HepG2 (cell line): ENCODE results near the gene EMC8. TPM values are rescaled to one million over a fixed set of nuclear protein-coding genes. Genes with fewer than 3 reads are reported as not detected.

Experiments
- ATAC-seq: fragments of 200-7000 bp; cut with Tn5 transposase; 3 replicates; pipeline ENCODE4 v1.9.1; 2020; ENCODE audit warnings: mild to moderate bottlenecking, moderate library complexity
- BruUV-seq: library from RNA; stranded (reverse); fragments of 400-500 nt; replicated peaks from 2 replicates; lab custom pipeline; 2021; lab: Mats Ljungman, UMichigan
- CTCF ChIA-PET: fragments of 300-600 bp; formaldehyde crosslinking; extraction: SDS; loops from one replicate; lab custom pipeline; 2021; ENCODE audit warnings: low total read pairs, inconsistent platforms, low intra/inter-chr PET ratio; lab: Yijun Ruan, JAX
- POLR2A ChIA-PET: fragments of 350-600 bp; sonication (Branson Sonifier 250); formaldehyde crosslinking; loops from one replicate; lab custom pipeline; 2020; ENCODE audit warnings: antibody characterized with exemption, inconsistent platforms; lab: Yijun Ruan, JAX
- DNase-seq: peaks from one replicate; pipeline ENCODE4 v3.0.0-alpha.2; 2015; ENCODE audit warnings: low spot score
- FAIRE-seq: peaks from 3 replicates; lab custom pipeline; 2011; peaks lifted over from hg19 to GRCh38; lab: Jason Lieb, UNC
- H2AFZ ChIP-seq: one replicate; pipeline ENCODE4 v1.6.1; 2011; ENCODE audit warnings: low read length, inconsistent platforms
- H3K27ac ChIP-seq: fragments of 300-600 bp; 3 replicates; pipeline ENCODE4 v1.8.0; 2011; ENCODE audit warnings: mixed run types, mild to moderate bottlenecking, mixed read lengths, low read length, inconsistent platforms; ENCODE audit not compliant: insufficient read depth; ENCODE audit errors: extremely low read length
- H3K27me3 ChIP-seq, 2 experiments: fragments of 200-600 bp in 1 of 2; 2 replicates in 1 of 2; 3 replicates in 1 of 2; pipeline versions ENCODE4 v1.6.0 to v1.8.0; 2011; ENCODE audit warnings: low read length in 2 of 2, mild to moderate bottlenecking in 2 of 2, moderate library complexity in 2 of 2, inconsistent platforms in 1 of 2; ENCODE audit not compliant: insufficient read depth in 2 of 2, control insufficient read depth in 1 of 2
- H3K36me3 ChIP-seq, 2 experiments: fragments of 200-600 bp in 1 of 2; replicated peaks in 1 of 2; 2 replicates in 1 of 2; 3 replicates in 1 of 2; pipeline versions ENCODE4 v1.5.1 to v1.8.0; 2011; ENCODE audit warnings: low read length in 2 of 2, inconsistent platforms in 1 of 2; ENCODE audit not compliant: insufficient read depth in 2 of 2, control insufficient read depth in 1 of 2
- H3K4me1 ChIP-seq: 2 replicates; pipeline ENCODE4 v1.5.1; 2012; ENCODE audit warnings: low read length, inconsistent platforms; ENCODE audit not compliant: insufficient read depth
- H3K4me2 ChIP-seq: 2 replicates; pipeline ENCODE4 v1.6.0; 2011; ENCODE audit warnings: low read depth, low read length, inconsistent platforms
- H3K4me3 ChIP-seq, 3 experiments: fragments of 200-600 bp in 1 of 3; sonication (generic), shearing (Covaris generic) in 1 of 3; replicated peaks in 1 of 3; 2 replicates each; pipeline ENCODE4 v1.5.1; 2011 to 2016; ENCODE audit warnings: low read length in 3 of 3, inconsistent platforms in 2 of 3, low read depth in 2 of 3, mild to moderate bottlenecking in 2 of 3, control low read depth in 1 of 3, mixed read lengths in 1 of 3; ENCODE audit not compliant: insufficient read depth in 1 of 3
- H3K79me2 ChIP-seq: one replicate; pipeline ENCODE4 v1.6.1; 2011; ENCODE audit warnings: low read length, inconsistent platforms; ENCODE audit not compliant: insufficient read depth
- H3K9ac ChIP-seq: 2 replicates; pipeline ENCODE4 v1.6.0; 2011; ENCODE audit warnings: mild to moderate bottlenecking, low read depth, low read length, inconsistent platforms; ENCODE audit not compliant: insufficient read depth
- H3K9me3 ChIP-seq: 2 replicates; pipeline ENCODE4 v1.5.1; 2012; ENCODE audit warnings: mild to moderate bottlenecking, low read length
- H4K20me1 ChIP-seq: 2 replicates; pipeline ENCODE4 v1.6.0; 2011; ENCODE audit warnings: inconsistent platforms, mild to moderate bottlenecking, low read length, moderate library complexity; ENCODE audit not compliant: insufficient read depth
- AGO1 ChIP-seq: fragments of 200-400 bp; formaldehyde crosslinking; IDR thresholded peaks from 2 replicates; pipeline ENCODE4 v1.6.1; 2017; ENCODE audit warnings: mild to moderate bottlenecking, low read depth, low read length, moderate library complexity; ENCODE audit not compliant: poor library complexity, severe bottlenecking
- ARNT2 ChIP-seq: sonication (generic); formaldehyde crosslinking; IDR thresholded peaks from 2 replicates; pipeline ENCODE4 v1.8.0; 2022; ENCODE audit warnings: mild to moderate bottlenecking, low read depth, missing genetic modification reagents, moderate library complexity
- LCORL ChIP-seq, 2 experiments: fragments of 450-650 bp in 1 of 2; sonication (generic) in 1 of 2; formaldehyde crosslinking in 1 of 2; IDR thresholded peaks; 2 replicates each; pipeline versions ENCODE4 v1.5.0 to v1.6.1; 2017 to 2020; ENCODE audit warnings: antibody characterized with exemption in 1 of 2, missing genetic modification reagents in 1 of 2
- MAF1 ChIP-seq: sonication (generic); formaldehyde crosslinking; IDR thresholded peaks from 2 replicates; pipeline ENCODE4 v1.5.0; 2020; ENCODE audit warnings: missing genetic modification reagents, borderline replicate concordance
- MAFF ChIP-seq: IDR thresholded peaks from 2 replicates; pipeline ENCODE4 v1.6.1; 2011; ENCODE audit warnings: low read depth, low read length, improper control_type of control experiment
- ZNF256 ChIP-seq: sonication (generic); formaldehyde crosslinking; conservative IDR thresholded peaks from 2 replicates; pipeline ENCODE4 v1.4.0; 2020; ENCODE audit warnings: missing genetic modification reagents
- ZNF746 ChIP-seq: sonication (generic); formaldehyde crosslinking; IDR thresholded peaks from 2 replicates; pipeline ENCODE4 v1.8.0; 2022; ENCODE audit warnings: mild to moderate bottlenecking, missing genetic modification reagents
- WGBS: methylation state at CpG from one replicate; pipeline ENCODE4 v1.1.6; 2017; ENCODE audit warnings: low lambda C conversion rate; 5-methylcytosine and 5-hydroxymethylcytosine counted together
- in situ Hi-C: cut with HindIII; loops from 2 replicates; pipeline ENCODE4 v1.10.0; 2017; ENCODE audit warnings: low pct_unique_long_range_greater_than_20kb; ENCODE audit not compliant: extremely low pct_ligation_motif_present
- intact Hi-C: fragments of 100-400 bp; cut with micrococcal nuclease; formaldehyde crosslinking; loops from one replicate; pipeline ENCODE4 v1.10.0; 2022; ENCODE audit not compliant: unreplicated experiment
- polyA plus RNA-seq, 8 experiments: library from polyadenylated mRNA; depleted of rRNA in 3 of 8; stranded (reverse) in 7 of 8; unstranded in 1 of 8; fragments of >200 nt; fragmentation: Illumina TruSeq in 4 of 8; extraction: Trizol in 4 of 8; gene quantifications; 2 replicates each; pipeline versions ENCODE4 v1.2.1 to v1.2.3, GENCODE V29; 2011 to 2016; ENCODE audit warnings: low read depth in 4 of 8, missing spikeins in 1 of 8, mixed read lengths in 1 of 8; ENCODE audit not compliant: insufficient read depth in 1 of 8
- total RNA-seq, 5 experiments: library from RNA; depleted of rRNA; stranded (reverse); fragments of >200 nt; fragmentation: Illumina TruSeq; extraction: Trizol; gene quantifications; 2 replicates each; pipeline ENCODE4 v1.2.3, GENCODE V29; 2016; ENCODE audit warnings: low read depth in 1 of 5
- TF ChIP-seq, protein P1 (sequence below): sonication (generic); formaldehyde crosslinking; IDR thresholded peaks from 2 replicates; pipeline ENCODE4 v1.4.0; 2020; ENCODE audit warnings: mild to moderate bottlenecking, missing genetic modification reagents
- TF ChIP-seq, protein P2 (sequence below): sonication (generic); formaldehyde crosslinking; IDR thresholded peaks from 2 replicates; pipeline ENCODE4 v1.4.0; 2020; ENCODE audit warnings: mild to moderate bottlenecking, missing genetic modification reagents
- TF ChIP-seq, protein P3 (sequence below): IDR thresholded peaks from 2 replicates; pipeline ENCODE4 v1.6.1; 2018; ENCODE audit warnings: missing genetic modification reagents

The EMC8 gene
- total and polyA plus RNA-seq, 2 of the 13 experiments (the other 11 are each of a cell fraction or from before 2014, with no cell fraction given) = 55.0 to 76.0 TPM

DNA sequence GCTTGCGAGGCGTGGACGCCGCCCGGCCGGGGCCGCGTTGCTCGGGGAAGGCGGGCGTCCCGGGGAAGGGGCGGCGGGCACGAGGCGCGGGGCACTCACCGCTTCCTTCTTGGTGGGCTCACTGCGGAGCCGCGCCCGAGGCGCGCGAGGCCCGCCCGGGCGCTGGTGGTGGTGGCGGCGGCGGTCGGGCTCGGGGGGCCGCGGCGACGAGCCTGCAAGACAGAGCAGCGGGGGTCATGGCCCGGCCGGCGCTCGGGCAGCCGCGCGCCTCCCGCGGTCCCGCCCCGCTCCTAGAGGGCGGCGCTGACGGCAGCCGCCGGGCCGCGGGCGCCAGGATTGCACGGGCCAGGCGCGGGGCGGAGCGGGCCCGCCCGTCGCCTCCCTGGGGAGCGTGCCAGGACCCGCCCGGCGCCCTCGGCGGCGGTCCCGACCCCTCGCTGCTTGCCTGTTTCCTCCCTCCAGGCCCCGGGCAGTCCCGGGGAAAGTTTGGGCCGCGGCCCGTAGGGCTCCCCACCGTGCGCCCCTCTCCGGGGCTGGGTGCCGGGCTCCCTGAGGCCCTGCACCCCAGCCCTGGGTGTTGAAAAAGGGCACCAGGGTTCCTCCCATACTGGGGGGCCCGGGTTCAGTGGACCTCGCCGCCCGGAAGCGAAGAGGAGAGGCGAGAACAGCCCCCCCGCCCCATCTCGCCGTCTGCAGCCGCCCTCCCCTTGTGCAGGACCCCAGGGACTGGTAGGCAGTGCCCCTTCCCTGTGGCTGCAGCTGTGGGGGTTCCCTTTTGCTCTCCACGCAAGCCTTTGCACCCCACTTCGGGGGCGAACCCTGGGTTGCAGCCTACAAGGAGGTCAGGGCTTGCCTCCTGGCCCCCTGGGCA, 48.3 kb downstream of the EMC8 start, which contains the start of gene C16orf74:
Gene C16orf74, minus strand, starts transcription at position 270 of the 871 bp plus-strand sequence. CDS start 15,879 bp downstream, outside the sequence.
- FAIRE-seq (no peak), ATAC-seq (peak; percentile 82), DNase-seq (no peak)
- peak within 1 kb of the TSS; percentile 72 for H3K4me2 ChIP-seq
- intact Hi-C loops (no loop called here), in situ Hi-C loops (no loop called here)
- TF ChIP-seq ZNF256 (CRISPR knock-in tag) (no peak), AGO1 (peak; percentile 39), ZNF746 (CRISPR knock-in tag) (no peak), MAF1 (no peak), LCORL (IDR thresholded peaks at IDR 0.05) (no peak), LCORL (CRISPR knock-in tag; IDR thresholded peaks at IDR 0.05) (no peak), ARNT2 (CRISPR knock-in tag) (0 out of 2 replicates have a peak, but pooled peaks have one; percentile 33), MAFF (no peak)
- TF ChIP-seq, protein P1, sequence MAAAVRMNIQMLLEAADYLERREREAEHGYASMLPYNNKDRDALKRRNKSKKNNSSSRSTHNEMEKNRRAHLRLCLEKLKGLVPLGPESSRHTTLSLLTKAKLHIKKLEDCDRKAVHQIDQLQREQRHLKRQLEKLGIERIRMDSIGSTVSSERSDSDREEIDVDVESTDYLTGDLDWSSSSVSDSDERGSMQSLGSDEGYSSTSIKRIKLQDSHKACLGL (CRISPR knock-in tag) = peak; percentile 29; the same call in 1 of the 2 replicates
- TF ChIP-seq, protein P2, sequence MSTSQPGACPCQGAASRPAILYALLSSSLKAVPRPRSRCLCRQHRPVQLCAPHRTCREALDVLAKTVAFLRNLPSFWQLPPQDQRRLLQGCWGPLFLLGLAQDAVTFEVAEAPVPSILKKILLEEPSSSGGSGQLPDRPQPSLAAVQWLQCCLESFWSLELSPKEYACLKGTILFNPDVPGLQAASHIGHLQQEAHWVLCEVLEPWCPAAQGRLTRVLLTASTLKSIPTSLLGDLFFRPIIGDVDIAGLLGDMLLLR (CRISPR knock-in tag) = 0 out of 2 replicates have a peak, but pooled peaks have one; percentile 3
- TF ChIP-seq, protein P3, sequence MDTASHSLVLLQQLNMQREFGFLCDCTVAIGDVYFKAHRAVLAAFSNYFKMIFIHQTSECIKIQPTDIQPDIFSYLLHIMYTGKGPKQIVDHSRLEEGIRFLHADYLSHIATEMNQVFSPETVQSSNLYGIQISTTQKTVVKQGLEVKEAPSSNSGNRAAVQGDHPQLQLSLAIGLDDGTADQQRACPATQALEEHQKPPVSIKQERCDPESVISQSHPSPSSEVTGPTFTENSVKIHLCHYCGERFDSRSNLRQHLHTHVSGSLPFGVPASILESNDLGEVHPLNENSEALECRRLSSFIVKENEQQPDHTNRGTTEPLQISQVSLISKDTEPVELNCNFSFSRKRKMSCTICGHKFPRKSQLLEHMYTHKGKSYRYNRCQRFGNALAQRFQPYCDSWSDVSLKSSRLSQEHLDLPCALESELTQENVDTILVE = no peak
- H3K27ac ChIP-seq = no peak within 1 kb of the TSS
- H3K9ac ChIP-seq = no peak within 1 kb of the TSS
- H3K9me3 ChIP-seq = no peaks in the 10 kb centered on the region
- ChIA-PET CTCF (no interaction called here), POLR2A (no interaction called here)
- no TSS peak for BruUV-seq
- WGBS = 5% methylated on average over 22 of the region's 96 CpGs
- peaks cover 8% of the 10 kb centered on the region; the same call in 1 of the 2 replicates for H4K20me1 ChIP-seq
- H2AFZ ChIP-seq = no peak within 1 kb of the TSS
- peak within 1 kb of the TSS; percentile 38 to 64 (median 49); a peak in 4 of 6 replicates for H3K4me3 ChIP-seq
- no peaks in the 10 kb centered on the region for H3K79me2 ChIP-seq
- 0 out of 2 replicates have a peak, but pooled peaks cover 22% of the 10 kb centered on the region for H3K4me1 ChIP-seq
- peaks cover 32 to 69% of the 10 kb centered on the region in 2 experiments for H3K27me3 ChIP-seq
- no peaks in the 10 kb centered on the region for H3K36me3 ChIP-seq
